HG03103 (cell line): ENCODE measurements around the gene ADI1.

Experiments
- ATAC-seq: cut with Tn5 transposase; IDR thresholded peaks from one replicate; pipeline ENCODE4 v1.9.1; 2021; ENCODE audit warnings: low read depth; ENCODE audit not compliant: unreplicated experiment

Gene ADI1

GRCh38 chr2:3482363-3482821 is 36.9 kb downstream of the ADI1 start:
- no peak for ATAC-seq

- no peak for ATAC-seq
Measured at GRCh38 chr2:3481736-3482362, 37.5 kb downstream of the ADI1 start.

- ATAC-seq, result no peak
Measured at GRCh38 chr2:3481011-3481400, 38.3 kb downstream of the ADI1 start.

GRCh38 chr2:3480352-3481010 is 38.9 kb downstream of the ADI1 start:
- no peak for ATAC-seq

GRCh38 chr2:3479430-3480320 is 39.7 kb downstream of the ADI1 start:
- no peak for ATAC-seq

- no peak for ATAC-seq
Measured at GRCh38 chr2:3478846-3479385, 40.4 kb downstream of the ADI1 start.

GRCh38 chr2:3476985-3477327 is 42.4 kb downstream of the ADI1 start:
- no peak for ATAC-seq

- ATAC-seq, result no peak
Measured at GRCh38 chr2:3476321-3476984, 42.9 kb downstream of the ADI1 start.

- no peak for ATAC-seq
Measured at GRCh38 chr2:3475771-3476170, 43.6 kb downstream of the ADI1 start.

GRCh38 chr2:3472966-3473365 is 46.4 kb downstream of the ADI1 start:
- ATAC-seq, result no peak

- ATAC-seq, result no peak
Measured at GRCh38 chr2:3472296-3472695, 47.0 kb downstream of the ADI1 start.

- no peak for ATAC-seq
Measured at GRCh38 chr2:3470856-3471737, 48.2 kb downstream of the ADI1 start.

- no peak for ATAC-seq
Measured at GRCh38 chr2:3470166-3470651, 49.1 kb downstream of the ADI1 start.

GRCh38 chr2:3469486-3469885 is 49.8 kb downstream of the ADI1 start:
- ATAC-seq, result no peak

GRCh38 chr2:3468296-3468988 is 50.9 kb downstream of the ADI1 start:
- no peak for ATAC-seq

GRCh38 chr2:3467654-3468053 is 51.7 kb downstream of the ADI1 start:
- ATAC-seq, result no peak

GRCh38 chr2:3466966-3467365 is 52.4 kb downstream of the ADI1 start:
- ATAC-seq, result no peak

- no peak for ATAC-seq
Measured at GRCh38 chr2:3466482-3466863, 52.9 kb downstream of the ADI1 start.

GRCh38 chr2:3465844-3466481 is 53.4 kb downstream of the ADI1 start:
- ATAC-seq, result no peak
